Smooth muscle cell (in vitro differentiated cells): ENCODE results near the gene ASPHD1. TPM values are rescaled to one million over a fixed set of nuclear protein-coding genes. Genes with fewer than 3 reads are reported as not detected.
A peak's percentile ranks its signal among the peaks of the same experiment; 100 is the strongest.

Experiments
- DNase-seq: peaks from one replicate; lab custom pipeline; 2025; ENCODE audit not compliant: unreplicated experiment; lab: John Stamatoyannopoulos, UW
- H2AFZ ChIP-seq: fragments of 200-600 bp; sonication (generic); 2 replicates; pipeline ENCODE4 v1.6.0; 2016; ENCODE audit warnings: antibody characterized with exemption, low read depth, mild to moderate bottlenecking
- H3F3A ChIP-seq: fragments of 200-600 bp; sonication (generic); 2 replicates; pipeline ENCODE4 v1.6.0; 2017; ENCODE audit warnings: antibody characterized with exemption, low read depth
- H3K27ac ChIP-seq: fragments of 200-600 bp; sonication (generic); 2 replicates; pipeline ENCODE4 v1.5.1; 2016; ENCODE audit warnings: low read depth, mild to moderate bottlenecking
- H3K27me3 ChIP-seq: fragments of 200-600 bp; sonication (generic); 2 replicates; pipeline ENCODE4 v1.6.1; 2016; ENCODE audit warnings: low read depth, mild to moderate bottlenecking
- H3K36me3 ChIP-seq: fragments of 200-600 bp; sonication (generic); 2 replicates; pipeline ENCODE4 v1.5.1; 2016; ENCODE audit warnings: low read depth
- H3K4me1 ChIP-seq: fragments of 200-600 bp; sonication (generic); 2 replicates; pipeline ENCODE4 v1.5.1; 2016; ENCODE audit warnings: low read depth
- H3K4me2 ChIP-seq: fragments of 200-600 bp; sonication (generic); 2 replicates; pipeline ENCODE4 v1.6.0; 2016; ENCODE audit warnings: mild to moderate bottlenecking
- H3K4me3 ChIP-seq: fragments of 200-600 bp; sonication (generic); 2 replicates; pipeline ENCODE4 v1.5.1; 2016; ENCODE audit warnings: mild to moderate bottlenecking
- H3K79me2 ChIP-seq: fragments of 200-600 bp; sonication (generic); 2 replicates; pipeline ENCODE4 v1.6.0; 2016; ENCODE audit warnings: low read depth, mild to moderate bottlenecking
- H3K9ac ChIP-seq: fragments of 200-600 bp; sonication (generic); 2 replicates; pipeline ENCODE4 v1.6.0; 2016; ENCODE audit warnings: low read depth
- H3K9me3 ChIP-seq: fragments of 200-600 bp; sonication (generic); replicated peaks from 2 replicates; pipeline ENCODE4 v1.5.1; 2016; ENCODE audit warnings: low read depth
- H4K20me1 ChIP-seq: fragments of 200-600 bp; sonication (generic); 2 replicates; pipeline ENCODE4 v1.6.0; 2016; ENCODE audit warnings: low read depth
- CTCF ChIP-seq: fragments of 200-600 bp; sonication (generic); IDR thresholded peaks from 2 replicates; pipeline ENCODE4 v1.5.1; 2017; ENCODE audit warnings: borderline replicate concordance, mild to moderate bottlenecking, antibody characterized with exemption; ENCODE audit not compliant: insufficient read depth, poor library complexity, severe bottlenecking
- WGBS: methylation state at CpG from one replicate; pipeline ENCODE4 v1.1.7; 2016; ENCODE audit warnings: low lambda C conversion rate; 5-methylcytosine and 5-hydroxymethylcytosine counted together
- polyA plus RNA-seq: library from polyadenylated mRNA; unstranded; fragments of >200 nt; fragmentation: Nextera tagmentation; extraction: Ambion mirVana; gene quantifications from 2 replicates; pipeline ENCODE4 v1.2.1, GENCODE V29; 2016
- total RNA-seq: library from RNA; depleted of rRNA; stranded (reverse); fragments of >200 nt; gene quantifications from 2 replicates; pipeline ENCODE4 v1.2.3, GENCODE V29; 2014

ASPHD1 gene
- total and polyA plus RNA-seq, 2 experiments from 2014 or later = 4.1 to 28.8 TPM

GRCh38 chr16:29875206-29875605 is 25.1 kb upstream of the ASPHD1 start:
- no peak overlapping the region for H2AFZ ChIP-seq
- no peaks in the 10 kb centered on the region for H3F3A ChIP-seq
- H4K20me1 ChIP-seq = no peaks in the 10 kb centered on the region
- H3K27ac ChIP-seq = no peak overlapping the region
- DNase-seq = no peak
- H3K4me2 ChIP-seq = no peak overlapping the region
- no peaks in the 10 kb centered on the region for H3K79me2 ChIP-seq
- TF ChIP-seq CTCF = no peak
- no peaks in the 10 kb centered on the region for H3K36me3 ChIP-seq
- peaks cover 19% of the 10 kb centered on the region for H3K27me3 ChIP-seq
- WGBS = over 99% methylated on average over 6 of the region's 6 CpGs
- no peaks in the 10 kb centered on the region for H3K9me3 ChIP-seq
- no peak overlapping the region for H3K9ac ChIP-seq
- no peak overlapping the region for H3K4me3 ChIP-seq
- no peaks in the 10 kb centered on the region for H3K4me1 ChIP-seq

- H3K79me2 ChIP-seq = no peaks in the 10 kb centered on the region
- H3K27me3 ChIP-seq = peaks cover 19% of the 10 kb centered on the region
- H3F3A ChIP-seq = no peaks in the 10 kb centered on the region
- H3K4me1 ChIP-seq = no peaks in the 10 kb centered on the region
- no peak for TF ChIP-seq CTCF
- 29% methylated on average over 17 of the region's 18 CpGs for WGBS
- no peak for DNase-seq
- H2AFZ ChIP-seq = no peak overlapping the region
- H3K9me3 ChIP-seq = no peaks in the 10 kb centered on the region
- H3K9ac ChIP-seq = no peak overlapping the region
- H4K20me1 ChIP-seq = no peaks in the 10 kb centered on the region
- H3K36me3 ChIP-seq = no peaks in the 10 kb centered on the region
- H3K27ac ChIP-seq = no peak overlapping the region
- peak overlapping the region; percentile 50 for H3K4me2 ChIP-seq
- H3K4me3 ChIP-seq = no peak overlapping the region
Observed at GRCh38 chr16:29876217-29876593, 24.1 kb upstream of the ASPHD1 start.

GRCh38 chr16:29876594-29877249 is 23.6 kb upstream of the ASPHD1 start:
- no peaks in the 10 kb centered on the region for H3K79me2 ChIP-seq
- peak overlapping the region; percentile 50 for H3K4me2 ChIP-seq
- no peak for DNase-seq
- no peaks in the 10 kb centered on the region for H3K9me3 ChIP-seq
- H3F3A ChIP-seq = no peaks in the 10 kb centered on the region
- no peak for TF ChIP-seq CTCF
- no peak overlapping the region for H2AFZ ChIP-seq
- no peaks in the 10 kb centered on the region for H4K20me1 ChIP-seq
- no peaks in the 10 kb centered on the region for H3K4me1 ChIP-seq
- H3K27me3 ChIP-seq = peaks cover 19% of the 10 kb centered on the region
- peak overlapping the region; percentile 30 for H3K4me3 ChIP-seq
- no peaks in the 10 kb centered on the region for H3K36me3 ChIP-seq
- 13% methylated on average over 26 of the region's 45 CpGs for WGBS
- H3K9ac ChIP-seq = no peak overlapping the region
- no peak overlapping the region for H3K27ac ChIP-seq
